Activated CD4-positive, alpha-beta memory T cell treated with anti-CD3 and anti-CD28 coated beads, Interleukin-2, amount 10 ng/mL, durations not matched to agents 7 days and 5 days (primary cell): ENCODE results near the gene SLTM. TPM values are rescaled to one million over a fixed set of nuclear protein-coding genes. Genes with fewer than 3 reads are reported as not detected.
"Not testable (repeated sequence)": the region's sequence is repeated elsewhere in the genome, so short reads cannot be mapped to it uniquely, and the experiment has no call there.

Source experiments
- CTCF ChIA-PET: fragments of 350-600 bp; sonication (Branson Sonifier 250); formaldehyde crosslinking; loops from one replicate; lab custom pipeline; 2021; ENCODE audit warnings: antibody characterized with exemption, inconsistent platforms; lab: Charles Lee
- POLR2A ChIA-PET: fragments of 350-600 bp; sonication (Branson Sonifier 250); formaldehyde crosslinking; loops from one replicate; lab custom pipeline; 2021; ENCODE audit warnings: antibody characterized with exemption; lab: Charles Lee
- DNase-seq: peaks from one replicate; pipeline ENCODE4 v3.0.0-alpha.2; 2020
- H3K27ac Mint-ChIP-seq: one replicate; pipeline ENCODE4 v1.8.0; 2021; ENCODE audit warnings: mild to moderate bottlenecking, mixed read lengths
- H3K27me3 Mint-ChIP-seq: one replicate; pipeline ENCODE4 v1.8.0; 2021; ENCODE audit warnings: mixed read lengths
- H3K36me3 Mint-ChIP-seq: one replicate; pipeline ENCODE4 v1.8.0; 2021; ENCODE audit warnings: low read depth, mixed read lengths
- H3K4me1 Mint-ChIP-seq: one replicate; pipeline ENCODE4 v1.8.0; 2021; ENCODE audit warnings: mixed read lengths
- H3K4me3 Mint-ChIP-seq: one replicate; pipeline ENCODE4 v1.8.0; 2021; ENCODE audit warnings: mild to moderate bottlenecking, mixed read lengths
- H3K9me3 Mint-ChIP-seq: one replicate; pipeline ENCODE4 v1.8.0; 2021; ENCODE audit warnings: mixed read lengths
- total RNA-seq, 2 experiments: library from RNA; stranded (reverse); gene quantifications; one replicate each; pipeline ENCODE4 v1.2.3, GENCODE V29; 2021

SLTM gene
- total RNA-seq, 2 experiments from 2014 or later: 108 to 117 TPM

GRCh38 chr15:58923284-58923683, 10.2 kb downstream of the SLTM start:
- Mint-ChIP-seq H3K4me1 (peaks cover 28% of the 10 kb centered on the region), H3K4me3 (no peak overlapping the region), H3K27ac (peak overlapping the region; percentile 67), H3K36me3 (peaks cover 39% of the 10 kb centered on the region), H3K9me3 (no peaks in the 10 kb centered on the region), H3K27me3 (no peaks in the 10 kb centered on the region)
- ChIA-PET POLR2A (interaction anchor here (1.2 to 2.7 kb wide), 3 partner anchors 8 to 11 kb away, joined by 3 to 15 read pairs (median 5); partner anchors contain the start of gene SLTM), CTCF (interaction anchor here (0.7 kb wide), 2 partner anchors 210 to 696 kb away, joined by 5 read pairs; no protein-coding TSS in a partner anchor)
- no peak for DNase-seq

GRCh38 chr15:58921267-58921790, 12.2 kb downstream of the SLTM start:
- Mint-ChIP-seq H3K27ac (no peak overlapping the region), H3K4me3 (no peak overlapping the region), H3K4me1 (peaks cover 30% of the 10 kb centered on the region), H3K9me3 (no peaks in the 10 kb centered on the region), H3K36me3 (peaks cover 35% of the 10 kb centered on the region), H3K27me3 (no peaks in the 10 kb centered on the region)
- POLR2A ChIA-PET: interaction anchor here (2.7 kb wide), 1 partner anchor 11 kb away, joined by 15 read pairs; the partner anchor contains the start of gene SLTM
- CTCF ChIA-PET: no interaction called here
- DNase-seq: no peak

GRCh38 chr15:58920447-58920846, 13.0 kb downstream of the SLTM start:
- Mint-ChIP-seq H3K4me1 (peaks cover 26% of the 10 kb centered on the region), H3K36me3 (peaks cover 33% of the 10 kb centered on the region)
- DNase-seq, H3K4me3 Mint-ChIP-seq, CTCF ChIA-PET, H3K9me3 Mint-ChIP-seq, H3K27ac Mint-ChIP-seq, H3K27me3 Mint-ChIP-seq: not testable (repeated sequence)
- POLR2A ChIA-PET: interaction anchor here (1.4 kb wide), 1 partner anchor 12 kb away, joined by 4 read pairs; no protein-coding TSS in a partner anchor

- POLR2A ChIA-PET: interaction anchor here (1.4 kb wide), 1 partner anchor 14 kb away, joined by 4 read pairs; no protein-coding TSS in a partner anchor
- CTCF ChIA-PET: no interaction called here
Measured at GRCh38 chr15:58919232-58919631, 14.2 kb downstream of the SLTM start.

GRCh38 chr15:58918239-58918638, 15.2 kb downstream of the SLTM start:
- no peak overlapping the region for H3K4me3 Mint-ChIP-seq
- H3K27me3 Mint-ChIP-seq: no peaks in the 10 kb centered on the region
- peaks cover 15% of the 10 kb centered on the region for H3K4me1 Mint-ChIP-seq
- POLR2A ChIA-PET: no interaction called here
- H3K9me3 Mint-ChIP-seq: no peaks in the 10 kb centered on the region
- CTCF ChIA-PET: no interaction called here
- H3K36me3 Mint-ChIP-seq: peaks cover 46% of the 10 kb centered on the region
- no peak for DNase-seq
- H3K27ac Mint-ChIP-seq: no peak overlapping the region

More at GRCh38 chr15:58919232-58919631, 14.2 kb downstream of the SLTM start:
- no peak for DNase-seq
- Mint-ChIP-seq H3K9me3 (no peaks in the 10 kb centered on the region), H3K4me3 (no peak overlapping the region), H3K36me3 (peaks cover 41% of the 10 kb centered on the region), H3K27ac (no peak overlapping the region), H3K4me1 (peaks cover 21% of the 10 kb centered on the region), H3K27me3 (no peaks in the 10 kb centered on the region)

- Mint-ChIP-seq H3K36me3 (peaks cover 45% of the 10 kb centered on the region), H3K4me1 (peaks cover 11% of the 10 kb centered on the region)
- DNase-seq, H3K27me3 Mint-ChIP-seq, H3K9me3 Mint-ChIP-seq, CTCF ChIA-PET, H3K4me3 Mint-ChIP-seq, H3K27ac Mint-ChIP-seq: not testable (repeated sequence)
- POLR2A ChIA-PET: interaction anchor here (0.7 kb wide), 1 partner anchor 147 kb away, joined by 4 read pairs; the partner anchor contains the start of gene MINDY2
Measured at GRCh38 chr15:58917613-58918129, 15.8 kb downstream of the SLTM start.

- Mint-ChIP-seq H3K9me3 (no peaks in the 10 kb centered on the region), H3K27me3 (no peaks in the 10 kb centered on the region), H3K4me3 (no peak overlapping the region), H3K27ac (no peak overlapping the region), H3K36me3 (peaks cover 50% of the 10 kb centered on the region), H3K4me1 (peaks cover 11% of the 10 kb centered on the region)
- DNase-seq: no peak
- ChIA-PET CTCF (interaction anchor here (0.5 kb wide), 1 partner anchor 163 kb away, joined by 3 read pairs; no protein-coding TSS in a partner anchor), POLR2A (interaction anchor here (0.7 to 1.3 kb wide), 3 partner anchors 11 to 146 kb away, joined by 3 to 4 read pairs (median 4); partner anchors contain the start of gene MINDY2)
Measured at GRCh38 chr15:58916962-58917361, 16.5 kb downstream of the SLTM start.

GRCh38 chr15:58910456-58910855, 23.0 kb downstream of the SLTM start:
- Mint-ChIP-seq H3K4me3 (no peak overlapping the region), H3K27me3 (no peaks in the 10 kb centered on the region), H3K27ac (peak overlapping the region; percentile 23), H3K36me3 (peaks cover 64% of the 10 kb centered on the region), H3K9me3 (no peaks in the 10 kb centered on the region), H3K4me1 (peaks cover 45% of the 10 kb centered on the region)
- POLR2A ChIA-PET: no interaction called here
- DNase-seq: no peak
- CTCF ChIA-PET: interaction anchor here (0.7 kb wide), 3 partner anchors 184 to 325 kb away, joined by 3 to 4 read pairs (median 3); no protein-coding TSS in a partner anchor

- Mint-ChIP-seq H3K4me3 (no peak overlapping the region), H3K27me3 (no peaks in the 10 kb centered on the region), H3K27ac (peak overlapping the region; percentile 23), H3K9me3 (no peaks in the 10 kb centered on the region), H3K4me1 (peaks cover 45% of the 10 kb centered on the region), H3K36me3 (peaks cover 61% of the 10 kb centered on the region)
- no peak for DNase-seq
- ChIA-PET CTCF (no interaction called here), POLR2A (no interaction called here)
Measured at GRCh38 chr15:58909616-58910015, 23.9 kb downstream of the SLTM start.

GRCh38 chr15:58908550-58909309, 24.7 kb downstream of the SLTM start:
- no peak overlapping the region for H3K4me3 Mint-ChIP-seq
- DNase-seq: no peak
- H3K27me3 Mint-ChIP-seq: no peaks in the 10 kb centered on the region
- peaks cover 42% of the 10 kb centered on the region for H3K4me1 Mint-ChIP-seq
- ChIA-PET POLR2A (no interaction called here), CTCF (no interaction called here)
- peaks cover 56% of the 10 kb centered on the region for H3K36me3 Mint-ChIP-seq
- H3K27ac Mint-ChIP-seq: peak overlapping the region; percentile 67
- no peaks in the 10 kb centered on the region for H3K9me3 Mint-ChIP-seq

GRCh38 chr15:58900631-58901030, 32.8 kb downstream of the SLTM start:
- CTCF ChIA-PET: no interaction called here
- H3K4me3 Mint-ChIP-seq: no peak overlapping the region
- peaks cover 56% of the 10 kb centered on the region for H3K36me3 Mint-ChIP-seq
- no peak overlapping the region for H3K27ac Mint-ChIP-seq
- POLR2A ChIA-PET: interaction anchor here (1.6 kb wide), 1 partner anchor 87 kb away, joined by 3 read pairs; the partner anchor contains the start of gene RNF111
- DNase-seq: no peak
- H3K4me1 Mint-ChIP-seq: peaks cover 12% of the 10 kb centered on the region
- H3K27me3 Mint-ChIP-seq: no peaks in the 10 kb centered on the region
- H3K9me3 Mint-ChIP-seq: no peaks in the 10 kb centered on the region

- Mint-ChIP-seq H3K4me3 (no peak overlapping the region), H3K36me3 (peaks cover 75% of the 10 kb centered on the region), H3K9me3 (no peaks in the 10 kb centered on the region), H3K27ac (no peak overlapping the region), H3K27me3 (no peaks in the 10 kb centered on the region), H3K4me1 (peaks cover 12% of the 10 kb centered on the region)
- DNase-seq: no peak
- ChIA-PET POLR2A (no interaction called here), CTCF (interaction anchor here (0.9 kb wide), 1 partner anchor 127 kb away, joined by 5 read pairs; the partner anchor contains the start of gene MINDY2)
Measured at GRCh38 chr15:58898150-58898680, 35.3 kb downstream of the SLTM start.
